Activated effector memory CD4-positive, alpha-beta T cell treated with anti-CD3 and anti-CD28 coated beads, Interleukin-2, amount 50 U/mL, for 16 hours (primary cell): Measurements from ENCODE around the gene NT5DC1.

Experiments used
- DNase-seq: peaks from one replicate; pipeline ENCODE4 v3.0.0-alpha.2; 2020

Gene NT5DC1

DNA sequence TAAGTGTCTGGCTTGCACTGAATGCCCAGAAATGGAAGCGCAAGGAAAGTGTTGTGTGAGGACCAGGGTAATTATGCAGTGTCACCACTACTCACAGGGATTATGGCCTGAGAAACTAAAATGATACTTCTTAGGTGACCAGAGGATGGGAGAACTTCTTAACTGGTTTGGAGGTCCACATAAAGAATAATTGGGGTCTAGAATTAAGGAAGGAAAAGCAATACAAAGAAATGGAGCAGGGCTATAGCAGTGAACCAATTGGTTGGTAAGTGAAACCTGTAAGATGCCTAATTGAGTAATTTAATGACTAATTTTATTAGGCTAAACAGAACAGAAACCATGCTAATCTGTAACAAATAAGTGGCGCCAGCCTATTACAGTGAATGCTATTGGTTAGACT is 147.9 kb downstream of the NT5DC1 start:
- no peak for DNase-seq

DNA sequence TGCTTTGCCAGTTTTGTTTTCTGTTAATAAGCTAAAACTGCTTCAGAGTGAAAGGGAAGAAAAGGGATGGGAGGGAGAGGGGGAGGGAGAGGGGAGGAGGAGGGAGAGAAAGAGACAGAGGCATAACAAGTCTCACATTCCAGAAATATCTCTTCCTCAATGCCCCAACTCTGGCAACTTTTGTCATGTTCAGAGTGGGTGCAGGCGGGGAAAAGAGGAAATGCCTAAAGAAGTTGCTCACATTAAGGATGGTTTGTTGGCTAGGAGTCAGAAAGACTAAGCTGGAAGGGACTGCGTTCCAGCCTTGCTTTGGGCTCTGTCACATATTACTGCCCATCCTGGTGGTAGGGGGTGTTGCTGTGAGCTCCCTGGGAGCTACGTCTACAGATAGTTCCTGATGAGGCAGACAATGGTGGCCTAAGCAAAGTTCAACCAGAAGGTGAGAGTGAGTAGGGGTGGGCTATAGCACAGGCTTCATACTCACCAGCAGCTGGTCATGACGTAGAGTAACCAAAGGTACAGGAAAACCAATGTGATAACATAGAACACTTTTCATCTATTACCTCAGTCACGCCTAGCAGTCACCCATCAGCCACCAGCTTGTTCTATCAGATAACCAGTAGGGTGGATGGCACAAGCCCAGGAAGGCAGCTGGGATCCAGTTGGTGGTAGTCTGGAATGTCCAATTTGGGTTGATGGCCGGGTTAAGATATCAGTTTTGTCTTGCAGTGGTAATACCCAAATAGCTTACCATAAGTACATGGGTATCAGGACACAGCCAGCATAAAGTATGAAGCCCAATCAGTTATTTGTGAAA is 151.1 kb downstream of the NT5DC1 start:
- no peak for DNase-seq

DNA sequence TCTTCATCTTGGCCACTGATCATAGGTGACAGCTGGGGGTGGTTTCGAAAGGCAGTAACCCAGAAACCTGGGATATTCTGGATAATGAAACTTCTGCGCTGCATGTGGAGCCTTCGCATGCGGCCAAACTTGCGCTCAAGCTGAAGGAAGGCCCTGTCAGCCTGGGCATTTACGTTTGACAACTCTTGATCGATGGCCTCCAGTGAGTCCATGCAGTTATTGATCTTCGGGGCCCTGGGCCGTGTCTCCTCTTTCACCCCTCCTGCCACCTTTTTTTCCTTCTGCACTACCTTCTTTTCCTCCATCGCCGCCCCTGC is 152.5 kb downstream of the NT5DC1 start:
- no peak for DNase-seq

DNA sequence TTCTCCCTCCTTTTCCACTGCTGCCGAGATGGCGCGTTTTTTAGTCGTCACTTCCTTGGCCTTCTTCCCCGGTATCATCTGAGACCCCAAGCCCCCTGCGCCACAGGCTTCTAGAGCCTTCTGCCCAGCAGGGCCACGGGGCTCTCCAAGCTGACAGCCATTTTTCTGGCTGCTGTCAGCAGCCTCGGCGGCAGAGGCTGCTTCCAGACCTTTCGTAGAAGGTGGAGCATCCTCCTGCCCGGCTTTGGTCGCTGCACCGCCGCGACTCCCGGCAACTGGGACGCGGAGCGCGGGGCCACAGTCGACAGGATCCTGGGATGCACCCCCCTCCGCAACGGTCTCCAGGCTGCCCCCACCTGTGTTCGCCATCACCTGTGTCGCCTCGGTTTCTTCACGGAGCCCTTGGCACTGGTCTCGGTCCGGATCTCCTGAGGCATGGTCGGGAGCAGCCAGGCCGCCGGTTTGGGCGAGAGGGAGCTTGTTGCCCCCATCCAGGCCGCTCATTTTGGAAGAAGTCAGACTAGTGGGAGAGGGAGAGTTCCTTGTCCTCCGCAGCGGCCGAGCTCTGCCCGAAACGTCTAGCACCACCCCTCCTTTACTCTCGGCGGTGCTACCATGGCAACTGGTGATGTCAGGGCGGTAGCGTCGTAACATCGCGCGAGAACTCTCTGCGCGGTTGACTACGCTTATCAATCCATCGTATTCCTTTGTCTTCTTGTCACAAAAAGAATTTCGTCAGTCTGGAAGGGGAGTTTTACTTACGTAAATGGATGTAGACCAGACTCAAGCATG is 153.0 kb downstream of the NT5DC1 start, which contains the start of gene TSPYL4:
TSPYL4 (minus strand) TSS at position 571 of the 792 bp plus-strand sequence; CDS start at position 504, 67 bp downstream.
- DNase-seq = peak; percentile 96

DNA sequence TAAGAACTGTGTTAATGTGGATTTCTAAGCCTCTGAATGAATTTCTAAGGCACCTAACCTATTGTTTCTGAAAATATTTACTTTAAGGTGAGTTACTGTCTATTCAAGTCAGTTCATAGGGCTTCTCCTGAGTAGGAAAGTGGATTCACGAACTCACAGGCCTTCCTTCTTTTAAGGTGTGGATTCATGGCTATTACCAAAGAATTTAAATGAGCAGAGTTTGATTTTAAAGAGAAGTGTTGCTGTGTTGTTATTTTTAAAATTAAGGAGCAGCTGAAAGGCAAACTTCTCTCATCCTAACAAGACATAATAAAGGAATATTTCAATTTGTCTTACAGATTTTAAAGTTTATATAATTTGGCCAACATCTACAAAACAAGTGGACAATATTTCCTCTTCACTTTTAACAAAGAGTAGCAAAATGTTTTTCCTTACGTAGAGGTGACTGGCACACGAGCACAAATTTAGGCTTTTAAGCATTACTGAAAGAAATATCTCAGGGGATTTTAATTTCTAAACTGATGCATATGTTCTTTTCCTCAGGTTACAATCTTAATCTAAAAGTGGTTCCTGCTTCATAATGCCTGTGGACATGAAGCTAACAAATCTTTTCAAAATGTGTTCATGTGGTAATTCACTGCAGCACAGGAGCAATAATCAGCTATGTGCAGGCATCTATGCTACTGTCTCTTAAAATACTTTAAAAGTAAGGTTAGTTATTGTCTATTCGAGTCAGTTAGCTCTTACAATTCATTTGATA is 153.8 kb downstream of the NT5DC1 start:
- no peak for DNase-seq

DNA sequence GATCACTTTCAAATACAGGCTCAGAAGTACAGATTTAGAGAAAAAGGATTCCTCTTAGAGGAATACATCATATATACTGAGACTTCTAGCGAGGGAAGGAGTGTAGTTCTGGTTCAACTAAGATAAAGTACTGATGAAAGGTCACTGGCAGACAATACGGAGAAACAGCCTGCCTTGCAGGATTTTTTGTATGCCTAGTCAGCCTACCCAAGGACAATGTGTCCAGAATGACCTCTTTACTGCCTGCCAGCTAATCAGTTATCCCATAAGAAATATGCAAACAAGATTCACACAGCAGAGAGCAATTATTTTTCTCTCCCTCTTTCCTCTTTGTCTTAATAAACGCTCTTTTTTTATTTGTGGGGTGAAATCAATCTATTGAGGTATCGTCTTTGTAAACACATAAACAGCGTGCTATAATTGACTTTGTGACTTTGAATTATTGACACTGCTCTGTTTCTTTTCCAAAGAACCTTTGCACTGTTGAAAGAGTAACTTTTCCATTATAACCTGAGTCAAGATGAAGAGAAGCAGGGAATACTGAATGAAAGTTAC is 154.7 kb downstream of the NT5DC1 start:
- no peak for DNase-seq

DNA sequence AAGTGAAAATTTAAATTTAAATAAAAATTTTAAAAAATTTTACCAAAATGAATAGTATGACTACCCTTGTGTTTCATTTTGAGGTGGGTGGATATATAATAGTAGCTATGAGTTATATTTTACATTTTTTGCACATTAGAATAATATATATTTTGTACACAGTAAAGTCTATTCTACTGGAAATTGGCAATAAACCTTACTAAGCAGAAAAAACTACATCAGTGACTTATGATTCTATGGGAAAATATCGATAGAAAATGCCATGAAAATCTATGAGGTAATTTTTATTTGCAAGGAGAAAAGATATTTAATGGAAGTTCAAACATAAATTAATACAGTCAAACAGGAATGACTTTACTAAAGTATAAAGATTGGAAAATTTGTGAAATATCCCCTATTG is 156.0 kb downstream of the NT5DC1 start:
- DNase-seq = no peak

DNA sequence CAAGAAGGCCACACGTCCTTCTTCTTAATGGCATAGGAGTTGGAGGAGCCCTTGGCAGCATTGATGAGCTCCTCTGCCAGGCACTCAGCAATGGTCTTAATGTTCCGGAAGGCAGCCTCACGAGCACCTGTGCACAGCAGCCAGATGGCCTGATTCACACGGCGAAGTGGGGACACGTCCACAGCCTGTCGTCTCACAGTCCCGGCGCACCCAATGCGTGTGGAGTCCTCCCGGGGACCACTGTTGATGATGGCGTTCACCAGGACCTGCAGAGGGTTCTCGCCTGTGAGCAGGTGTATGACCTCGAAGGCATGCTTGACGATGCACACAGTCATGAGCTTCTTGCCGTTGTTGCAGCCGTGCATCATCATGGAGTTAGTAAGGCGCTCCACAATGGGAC is 157.9 kb downstream of the NT5DC1 start:
- no peak for DNase-seq

DNA sequence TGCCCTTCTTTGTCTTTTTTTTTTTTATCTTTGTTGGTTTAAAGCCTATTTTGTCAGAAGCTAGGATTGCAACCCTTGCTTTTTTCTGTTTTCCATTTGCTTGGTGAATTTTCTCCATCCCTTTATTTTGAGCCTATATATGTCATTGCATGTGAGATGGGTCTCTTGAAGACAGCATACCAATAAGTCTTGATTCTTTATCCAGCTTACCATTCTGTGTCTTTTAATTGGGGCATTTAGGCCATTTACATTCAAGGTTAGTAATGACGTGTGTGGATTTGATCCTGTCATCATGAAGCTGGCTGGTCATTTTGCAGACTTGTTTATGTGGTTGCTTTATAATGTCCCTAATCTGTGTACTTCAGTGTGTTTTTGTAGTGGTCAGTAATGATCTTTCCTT is 162.7 kb downstream of the NT5DC1 start:
- no peak for DNase-seq

DNA sequence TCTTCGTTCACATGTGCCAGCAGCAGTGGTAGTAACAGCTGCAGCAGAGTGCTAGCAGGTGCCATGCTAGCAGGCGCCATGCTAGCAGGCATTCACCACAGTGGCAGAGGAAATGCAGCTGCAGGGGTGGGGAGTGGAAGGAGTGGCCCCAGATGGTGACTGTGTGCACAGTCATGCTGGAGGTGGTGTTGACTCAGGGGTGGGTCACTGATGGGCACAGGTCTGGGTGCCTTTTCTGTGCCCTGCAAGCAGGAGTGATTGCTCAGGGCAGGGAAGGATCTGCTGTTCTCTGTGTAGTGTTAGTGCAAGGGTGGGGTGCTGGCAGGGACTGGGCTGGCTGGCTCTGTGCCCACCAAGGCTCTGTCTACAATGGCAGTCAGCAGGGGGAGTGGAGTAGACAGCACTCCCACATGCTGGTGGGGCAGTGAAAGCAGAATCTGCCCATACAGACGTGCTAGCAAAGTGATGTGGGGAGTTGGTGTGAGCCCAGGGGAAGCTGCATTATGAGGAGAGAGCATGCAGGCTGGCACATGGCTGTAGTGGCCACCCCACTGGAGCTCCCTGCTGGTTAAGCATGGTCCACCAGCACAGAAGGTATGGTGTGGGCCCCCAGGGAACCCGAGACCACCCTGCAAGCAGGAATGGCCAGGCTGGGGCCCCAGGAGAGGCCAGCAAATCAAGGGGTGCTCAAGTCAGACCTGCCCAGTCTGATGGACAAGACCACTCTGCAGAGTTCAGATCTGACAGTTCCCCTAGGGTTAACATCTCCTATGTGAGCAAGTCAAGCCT is 164.6 kb downstream of the NT5DC1 start:
- DNase-seq = no peak

DNA sequence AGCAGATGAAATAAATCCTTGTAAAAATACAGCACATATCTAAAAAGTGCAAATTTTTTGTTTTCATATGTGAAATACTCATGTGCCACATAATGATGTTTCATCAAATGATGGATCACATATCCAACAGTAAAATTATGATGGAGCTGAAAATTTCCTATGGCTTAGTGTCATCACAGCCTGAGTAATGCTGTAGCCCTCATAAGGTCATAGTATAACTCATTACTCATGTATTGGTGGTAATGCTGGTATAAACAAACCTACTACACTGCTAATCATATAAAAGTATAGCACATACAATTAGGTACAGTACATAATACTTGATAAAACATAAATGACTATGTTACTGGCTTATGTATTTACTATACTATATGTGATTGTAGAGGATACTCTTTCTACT is 166.2 kb downstream of the NT5DC1 start:
- DNase-seq = no peak

DNA sequence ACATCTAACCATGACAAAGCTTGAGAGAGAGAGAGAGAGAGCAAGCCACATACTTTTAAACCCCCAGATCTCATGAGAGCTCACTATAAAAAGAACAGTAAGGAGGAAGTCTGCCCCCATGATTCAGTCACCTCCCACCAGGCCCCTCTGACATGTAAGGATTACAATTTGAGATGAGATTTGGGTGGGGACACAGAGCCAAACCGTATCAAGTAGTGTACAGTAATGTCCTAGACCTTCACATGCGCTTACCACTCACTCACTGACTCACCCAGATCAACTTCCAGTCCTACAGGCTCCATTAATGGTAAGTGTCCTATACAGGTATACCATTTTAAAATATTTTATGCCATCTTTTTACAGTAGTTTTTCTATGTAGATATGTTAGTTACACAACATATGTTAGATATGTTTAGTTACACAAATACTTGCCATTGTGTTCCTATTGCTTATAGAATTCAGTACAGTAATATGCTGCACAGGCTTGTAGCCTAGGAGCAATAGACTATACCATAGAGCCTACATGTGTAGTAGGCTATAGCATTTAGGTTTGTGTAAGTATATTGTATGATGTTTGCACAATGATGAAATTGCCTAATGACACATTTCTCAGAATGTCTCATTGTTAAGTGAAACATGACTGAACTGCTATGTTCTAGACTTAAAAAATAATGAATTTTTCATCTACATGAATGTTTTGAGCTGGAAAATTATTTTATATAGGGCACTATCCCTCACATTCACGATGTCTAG is 167.4 kb downstream of the NT5DC1 start:
- no peak for DNase-seq

DNA sequence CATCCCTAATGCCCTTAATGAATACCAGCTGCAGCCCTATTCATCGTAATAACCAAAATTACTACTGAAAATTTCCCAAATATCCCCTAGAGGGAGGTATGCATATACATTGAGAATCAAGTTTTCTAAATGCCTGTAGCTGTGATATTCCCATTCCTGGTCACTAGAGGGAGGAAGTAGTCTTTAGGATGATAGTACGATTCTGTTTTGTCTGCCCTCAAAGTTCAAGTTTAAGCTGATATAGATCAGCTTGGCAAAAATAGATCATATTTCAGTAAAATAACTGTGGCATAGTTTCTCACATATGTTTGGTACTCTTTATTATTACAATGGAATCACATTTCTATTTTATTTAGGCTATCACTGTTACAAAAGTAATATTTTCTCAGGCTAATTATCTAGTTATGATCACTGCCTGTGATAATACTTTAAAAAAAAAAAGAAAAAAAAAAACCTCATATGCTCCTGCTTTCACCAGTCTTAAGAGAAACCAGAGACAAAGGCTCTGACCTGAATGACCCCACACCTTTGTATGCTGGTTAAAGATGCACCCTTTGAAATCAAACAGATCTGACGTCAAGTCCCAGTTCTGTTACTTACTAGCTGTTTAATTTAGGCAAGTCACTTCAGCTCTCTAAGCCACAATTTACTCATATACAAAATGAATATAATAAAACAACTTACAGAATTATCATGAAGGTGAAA is 168.1 kb downstream of the NT5DC1 start:
- DNase-seq = no peak

DNA sequence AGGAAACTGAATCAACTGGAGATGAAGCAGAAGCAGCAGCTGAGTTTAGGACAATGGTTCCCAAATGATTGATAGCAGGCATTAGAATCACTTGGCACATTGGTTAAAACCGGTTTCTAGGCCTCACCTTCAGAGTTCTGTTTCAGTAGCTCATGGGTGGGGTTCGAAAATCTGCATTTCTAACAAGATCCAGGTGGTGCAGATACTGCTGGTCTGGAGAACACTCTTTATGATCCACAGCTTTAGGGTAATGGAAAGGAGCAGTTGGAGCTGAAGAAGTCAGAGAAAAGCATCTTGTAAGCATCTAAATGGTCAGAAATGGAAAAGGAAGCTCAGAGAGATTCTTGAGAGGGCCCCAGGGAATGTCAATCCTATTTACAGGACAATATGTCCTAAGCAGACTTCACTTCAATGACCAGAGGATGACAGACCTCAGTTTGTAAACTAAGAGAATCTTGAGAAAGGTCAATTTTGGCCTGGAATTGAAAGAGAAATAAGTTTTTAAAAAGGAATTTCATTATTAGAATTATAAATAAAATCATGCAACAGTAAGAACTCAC is 170.6 kb downstream of the NT5DC1 start:
- no peak for DNase-seq

DNA sequence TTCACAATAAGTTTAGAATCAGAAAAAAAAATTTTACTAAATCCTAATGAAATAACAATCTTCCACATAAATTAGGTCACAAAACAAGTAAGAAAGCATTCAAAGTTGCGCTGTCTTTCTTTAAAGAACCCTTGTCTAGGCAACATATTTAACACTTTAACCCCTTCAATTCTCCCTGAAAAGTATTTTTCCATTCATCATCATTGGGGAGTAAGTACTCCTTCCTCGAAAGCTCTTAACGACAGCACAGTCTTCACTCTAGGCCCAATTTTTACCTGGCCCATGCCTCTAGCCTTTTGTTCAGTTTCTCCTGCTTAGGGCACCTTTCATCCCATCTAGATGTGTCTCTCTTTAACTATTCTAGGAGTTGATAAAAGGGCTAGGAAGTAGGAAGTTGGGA is 176.5 kb downstream of the NT5DC1 start:
- no peak for DNase-seq

DNA sequence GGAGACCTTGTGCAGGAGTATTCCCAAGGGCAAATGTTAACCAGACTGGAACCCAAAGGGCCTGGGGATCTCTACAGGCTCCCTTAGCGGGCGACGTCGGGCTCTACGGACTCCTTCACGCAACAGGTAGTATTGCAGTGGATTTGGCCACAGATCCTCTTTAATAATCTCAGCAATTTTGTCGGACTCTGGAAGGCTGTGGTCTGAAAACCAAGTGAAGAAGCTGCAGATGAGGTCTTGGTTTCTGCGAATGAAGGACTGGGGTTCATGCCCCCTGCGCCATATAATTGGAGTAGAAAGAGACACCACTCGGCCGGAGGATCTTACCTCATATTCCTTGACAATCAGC is 177.8 kb downstream of the NT5DC1 start:
- DNase-seq = no peak

DNA sequence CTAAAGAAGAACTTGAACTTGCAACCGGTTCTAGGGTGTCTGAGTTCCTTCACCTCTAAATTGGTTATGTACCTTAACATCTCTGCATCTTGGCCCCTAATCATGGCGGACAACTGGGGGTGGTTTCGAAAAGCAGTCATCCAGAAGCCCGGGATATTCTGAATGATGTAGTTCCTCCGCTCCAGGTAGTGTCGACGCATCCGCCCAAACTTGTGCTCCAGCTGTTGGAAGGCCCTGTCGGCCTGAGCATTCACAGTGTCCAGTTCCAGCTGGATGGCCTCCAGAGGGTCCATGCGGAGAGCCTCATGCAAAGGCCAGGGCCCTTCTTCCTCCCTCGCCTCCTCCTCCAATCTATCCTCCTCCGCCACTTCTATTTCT is 178.2 kb downstream of the NT5DC1 start:
- DNase-seq = no peak

DNA sequence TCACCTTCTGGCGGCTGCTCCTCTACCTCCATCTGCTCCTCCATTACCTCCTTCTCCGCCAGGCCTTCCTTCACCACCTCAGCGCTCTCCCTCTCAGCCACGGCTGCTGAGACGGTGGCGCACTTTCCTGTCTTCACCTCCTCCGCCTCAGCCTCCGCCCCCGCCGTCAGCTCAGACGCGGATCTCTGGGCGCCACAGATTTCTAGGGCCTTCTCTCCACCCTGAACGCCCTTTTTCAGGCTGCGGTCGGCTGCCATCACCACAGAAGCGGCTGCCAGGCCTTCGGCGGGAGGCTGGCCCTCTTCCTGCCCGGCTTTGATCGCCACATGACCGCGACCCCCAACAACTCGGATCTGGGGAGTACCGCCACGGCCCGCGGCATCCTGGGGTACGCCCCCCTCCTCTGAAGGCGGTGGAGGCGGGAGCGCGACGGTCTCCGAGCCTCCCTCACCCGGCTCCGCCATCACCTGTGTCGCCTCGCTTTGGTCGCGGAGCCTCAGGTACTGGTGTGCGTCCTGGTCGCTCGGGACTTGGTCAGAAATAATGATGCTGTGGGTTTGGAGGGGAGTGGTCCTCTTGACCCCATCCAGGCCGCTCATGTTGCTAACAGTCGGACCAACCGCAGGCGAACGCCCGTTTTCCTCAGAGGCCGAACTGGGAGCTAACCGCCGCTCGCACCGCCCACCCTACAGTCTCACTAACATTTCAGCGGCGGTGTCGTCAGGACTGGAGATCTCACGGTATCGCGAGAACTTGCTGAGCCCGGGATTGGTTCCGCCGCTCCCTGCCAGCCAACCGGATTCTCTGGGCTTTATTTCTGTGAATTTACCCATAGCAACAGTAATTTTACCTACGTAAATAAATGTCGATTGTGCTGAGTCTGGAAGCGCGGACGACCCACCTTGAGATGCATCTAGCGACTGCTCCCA is 178.8 kb downstream of the NT5DC1 start, which contains the start of gene TSPYL1:
TSPYL1 (minus strand) TSS at position 699 of the 929 bp plus-strand sequence; CDS start at position 599, 100 bp downstream.
- DNase-seq = peak; percentile 97

DNA sequence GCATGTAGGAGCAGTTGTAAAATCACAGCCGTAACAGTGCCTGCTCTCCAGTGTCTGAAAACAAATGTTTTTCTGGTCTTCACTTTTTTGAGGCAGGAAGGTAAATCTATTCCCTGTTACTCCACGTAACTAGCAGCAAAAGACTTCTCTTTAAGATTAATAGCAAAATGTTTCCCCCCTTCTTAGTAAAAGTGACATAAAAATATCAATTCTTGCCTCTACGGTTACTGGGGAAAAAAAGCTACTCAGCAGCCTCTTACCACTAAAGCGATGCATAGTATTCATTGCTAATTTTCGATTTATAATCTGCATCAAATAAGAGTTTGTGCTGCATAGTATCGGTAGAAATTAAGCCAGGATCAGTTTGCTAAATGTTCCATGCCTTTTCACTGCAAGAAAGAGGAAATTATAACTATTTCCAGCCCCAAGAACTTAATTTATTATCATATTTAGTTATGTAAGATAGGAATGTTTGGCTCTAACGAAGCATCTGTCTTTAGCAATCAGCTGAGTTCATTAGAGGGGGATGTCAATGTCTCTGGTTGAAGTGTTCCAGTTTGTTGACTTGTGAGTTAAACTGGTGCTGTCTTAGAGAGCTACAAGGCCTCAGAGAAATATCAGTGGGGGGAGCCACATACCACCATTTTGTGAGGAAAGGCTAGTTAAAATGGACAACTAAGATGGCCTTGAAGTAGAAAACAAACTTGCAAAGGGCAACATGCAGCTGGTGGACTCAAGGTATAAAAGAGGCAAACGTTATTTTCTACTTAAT is 179.7 kb downstream of the NT5DC1 start:
- DNase-seq = no peak
